ENCODE data around the gene FKBP5.

GRCh38 chr6:35668096-35668495, 20.6 kb downstream of the FKBP5 start:
- TF ChIP-seq CTCF (IDR thresholded peaks at IDR 0.05): no peak
- TF ChIP-seq EZH2 (IDR thresholded peaks at IDR 0.05; ENCODE audit: borderline replicate concordance, insufficient read depth, low read depth, low read length, poor library complexity, severe bottlenecking): no peak

Data from B cell (primary cell).